GM12875 (cell line): Measurements from ENCODE around the gene CNP.

Experiments used
- H3K4me3 ChIP-seq: one replicate; pipeline ENCODE4 v1.5.1; 2011; ENCODE audit warnings: low read depth, low read length, control low read depth
- TF ChIP-seq, protein P1 (sequence below): IDR thresholded peaks from 2 replicates; pipeline ENCODE4 v1.5.1; 2011; ENCODE audit warnings: low read depth, mild to moderate bottlenecking, control low read depth, inconsistent platforms, low read length, moderate library complexity, borderline replicate concordance; ENCODE audit not compliant: insufficient read depth

Gene CNP

DNA sequence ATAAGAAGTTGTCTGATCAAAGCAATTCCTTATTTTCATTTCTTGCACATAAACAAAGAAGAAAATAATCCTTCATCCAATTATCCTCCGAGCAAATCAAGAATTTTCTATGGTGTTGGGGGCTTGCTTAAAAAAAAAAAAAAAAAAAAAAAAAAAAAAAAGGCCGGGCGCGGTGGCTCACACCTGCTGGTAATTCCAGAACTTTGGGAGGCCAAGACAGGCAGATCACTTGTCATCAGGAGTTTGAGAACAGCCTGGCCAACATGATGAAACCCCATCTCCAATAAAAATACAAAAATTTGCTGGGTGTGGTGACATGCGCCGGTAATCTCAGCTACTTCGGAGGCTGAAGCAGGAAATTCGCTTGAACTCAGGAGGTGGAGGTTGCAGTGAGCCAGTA lies 19.3 kb downstream of the CNP start:
- no peak overlapping the region for H3K4me3 ChIP-seq
- TF ChIP-seq, protein P1, sequence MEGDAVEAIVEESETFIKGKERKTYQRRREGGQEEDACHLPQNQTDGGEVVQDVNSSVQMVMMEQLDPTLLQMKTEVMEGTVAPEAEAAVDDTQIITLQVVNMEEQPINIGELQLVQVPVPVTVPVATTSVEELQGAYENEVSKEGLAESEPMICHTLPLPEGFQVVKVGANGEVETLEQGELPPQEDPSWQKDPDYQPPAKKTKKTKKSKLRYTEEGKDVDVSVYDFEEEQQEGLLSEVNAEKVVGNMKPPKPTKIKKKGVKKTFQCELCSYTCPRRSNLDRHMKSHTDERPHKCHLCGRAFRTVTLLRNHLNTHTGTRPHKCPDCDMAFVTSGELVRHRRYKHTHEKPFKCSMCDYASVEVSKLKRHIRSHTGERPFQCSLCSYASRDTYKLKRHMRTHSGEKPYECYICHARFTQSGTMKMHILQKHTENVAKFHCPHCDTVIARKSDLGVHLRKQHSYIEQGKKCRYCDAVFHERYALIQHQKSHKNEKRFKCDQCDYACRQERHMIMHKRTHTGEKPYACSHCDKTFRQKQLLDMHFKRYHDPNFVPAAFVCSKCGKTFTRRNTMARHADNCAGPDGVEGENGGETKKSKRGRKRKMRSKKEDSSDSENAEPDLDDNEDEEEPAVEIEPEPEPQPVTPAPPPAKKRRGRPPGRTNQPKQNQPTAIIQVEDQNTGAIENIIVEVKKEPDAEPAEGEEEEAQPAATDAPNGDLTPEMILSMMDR = no peak

DNA sequence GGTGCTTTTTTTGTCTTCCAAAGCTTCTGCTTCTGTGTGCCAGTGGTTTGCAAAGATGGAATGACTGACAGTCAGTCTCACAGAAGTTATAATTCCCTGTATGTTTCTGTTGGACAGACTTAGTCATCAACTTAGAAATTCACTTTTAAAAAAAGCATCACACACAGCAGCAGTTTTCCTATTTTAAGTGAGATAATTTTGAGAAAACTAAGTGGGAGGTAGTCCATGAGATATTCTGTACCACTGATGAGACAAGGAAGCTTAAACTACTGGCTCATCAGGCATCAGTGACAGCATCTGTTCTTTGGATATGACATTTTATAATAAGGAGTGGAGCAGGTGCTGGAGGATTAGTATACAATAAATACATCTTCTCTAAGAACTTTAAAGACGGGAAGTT lies 20.0 kb downstream of the CNP start:
- TF ChIP-seq, protein P1 = no peak
- H3K4me3 ChIP-seq = no peak overlapping the region

DNA sequence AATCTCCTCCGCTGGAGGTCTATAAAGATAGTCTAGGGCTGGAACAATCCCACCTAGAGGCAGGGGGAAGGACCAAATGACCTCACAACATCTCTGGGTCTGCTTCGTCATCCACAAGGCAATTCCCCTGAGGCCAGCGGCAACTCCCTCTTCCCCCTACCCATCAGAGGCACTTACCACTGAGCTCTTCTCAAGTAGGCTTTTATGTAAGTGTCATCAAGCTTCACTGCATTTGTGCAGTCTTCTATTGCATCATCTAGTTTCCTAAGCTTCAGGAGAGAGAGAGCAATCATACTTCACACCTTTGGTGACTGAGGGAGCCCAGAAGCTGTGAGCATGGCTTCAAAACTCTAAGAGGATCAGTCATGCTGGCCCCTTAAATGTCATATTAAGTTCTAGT lies 21.0 kb downstream of the CNP start:
- TF ChIP-seq, protein P1 = no peak
- no peak overlapping the region for H3K4me3 ChIP-seq

DNA sequence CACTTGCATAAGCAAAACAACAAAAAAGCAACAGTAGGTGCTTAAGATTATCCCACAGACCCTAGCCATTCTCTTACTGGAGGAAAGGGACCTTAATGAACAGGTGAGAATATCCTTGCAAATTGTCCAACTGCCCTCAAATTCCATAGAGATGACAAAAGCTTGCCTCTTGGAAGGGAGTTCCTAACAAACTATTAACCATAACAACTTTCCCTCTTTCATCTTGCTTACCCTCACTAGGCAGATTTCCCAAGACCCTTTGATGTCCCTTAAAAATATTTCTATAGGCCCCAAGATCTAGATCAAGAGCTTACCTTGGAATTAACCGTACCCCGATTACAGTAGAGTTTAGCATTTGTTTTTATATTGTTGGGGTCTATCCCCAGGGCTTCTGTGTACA lies 21.8 kb downstream of the CNP start:
- no peak overlapping the region for H3K4me3 ChIP-seq
- TF ChIP-seq, protein P1 = no peak

DNA sequence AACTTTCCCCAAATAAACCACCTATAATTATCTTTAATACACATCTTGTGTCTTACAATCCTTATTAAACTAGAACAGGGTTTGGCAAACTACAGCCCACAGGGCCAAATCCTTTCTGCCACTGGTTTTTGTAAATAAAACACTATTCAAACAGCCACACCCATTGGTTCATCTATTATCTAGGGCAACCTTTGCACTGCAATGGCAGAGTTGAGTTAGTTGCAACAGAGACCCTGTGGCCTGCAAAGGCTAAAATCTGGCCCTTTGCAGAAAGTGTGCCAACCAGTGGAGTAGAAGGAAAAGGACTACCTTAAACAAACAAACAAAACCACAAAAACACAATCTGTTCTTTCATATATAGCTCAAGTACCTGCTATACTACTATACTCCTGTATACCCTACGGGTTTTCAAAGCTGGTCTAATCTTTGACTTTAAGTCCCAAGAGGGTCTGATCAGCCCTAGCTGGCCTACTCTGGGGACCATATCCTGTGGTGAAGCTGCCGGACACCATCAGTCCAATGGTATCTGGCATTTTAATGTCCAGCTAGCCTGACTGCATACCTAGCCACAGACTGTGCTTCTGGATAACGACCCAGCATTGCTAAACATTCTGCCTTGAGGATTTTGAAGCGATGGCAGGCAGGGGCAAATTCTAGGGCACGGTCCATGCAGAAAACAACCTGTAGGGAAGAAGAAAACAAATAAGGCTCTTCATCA lies 23.3 kb downstream of the CNP start:
- TF ChIP-seq, protein P1 = no peak
- no peak overlapping the region for H3K4me3 ChIP-seq

DNA sequence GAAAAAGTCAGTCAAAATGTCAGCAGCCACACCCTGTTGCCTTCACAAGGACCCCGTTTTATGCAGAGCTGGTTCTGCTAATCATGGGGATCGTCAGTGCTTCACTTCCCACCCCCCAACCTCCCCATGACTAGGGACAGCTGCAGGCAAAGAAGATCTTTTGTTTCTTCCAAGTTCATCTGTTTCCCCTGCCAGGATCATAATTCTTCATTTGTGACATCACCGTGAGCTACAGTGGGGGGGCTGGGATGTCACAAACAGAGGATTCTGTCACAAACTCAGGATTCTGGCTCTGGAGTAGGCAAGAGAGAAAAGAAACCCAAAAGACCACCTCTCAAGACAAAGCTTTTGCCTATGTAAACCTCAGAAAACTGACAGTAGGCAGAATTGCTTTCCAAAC lies 26.0 kb downstream of the CNP start:
- H3K4me3 ChIP-seq = no peak overlapping the region
- TF ChIP-seq, protein P1 = no peak

DNA sequence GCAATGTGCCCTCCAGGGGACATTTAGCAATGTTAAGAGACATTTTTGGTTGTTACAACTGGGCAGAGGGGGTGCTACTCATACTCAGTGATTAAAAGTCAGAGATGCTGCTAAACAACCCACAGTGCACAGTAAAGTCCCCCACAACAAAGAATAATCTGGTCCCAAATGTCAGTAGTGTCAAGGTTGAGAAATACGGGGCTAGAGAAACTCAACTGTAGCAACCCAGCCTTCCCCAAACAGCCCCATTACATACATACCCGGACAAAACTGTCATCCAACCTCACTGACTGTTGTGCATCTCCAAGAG lies 30.2 kb downstream of the CNP start:
- TF ChIP-seq, protein P1 = no peak
- H3K4me3 ChIP-seq = no peak overlapping the region
